ENCODE measurements around the gene NFKB1. TPM values are rescaled to one million over a fixed set of nuclear protein-coding genes. Genes with fewer than 3 reads are reported as not detected.
"Not testable (repeated sequence)": the region's sequence is repeated elsewhere in the genome, so short reads cannot be mapped to it uniquely, and the experiment has no call there.

Gene NFKB1
- polyA plus RNA-seq, 1 donor (not counting 4 experiments of a cell fraction or from before 2014, with no cell fraction given): 21.8 TPM

- TF ChIP-seq EZH2 (IDR thresholded peaks at IDR 0.05; ENCODE audit: low read length): no peak
- TF ChIP-seq CTCF (optimal IDR thresholded peaks at IDR 0.05 in 1 of 3, IDR thresholded peaks at IDR 0.05 in 1 of 3, conservative IDR thresholded peaks at IDR 0.05 in 1 of 3; ENCODE audit: extremely low read depth in 1 of 3, insufficient read depth in 2 of 3, low read length in 3 of 3): no peak
- no peak for FAIRE-seq
- no peak overlapping the region for H3K4me2 ChIP-seq (ENCODE audit: control insufficient read depth, extremely low read depth, insufficient read depth, low read depth, low read length)
Measured at GRCh38 chr4:102478186-102478585, 23.0 kb upstream of the NFKB1 start.

GRCh38 chr4:102479832-102480231, 21.3 kb upstream of the NFKB1 start:
- H3K4me3 ChIP-seq (ENCODE audit: control insufficient read depth in 2 of 3, extremely low read depth in 1 of 3, insufficient read depth in 2 of 3, low read depth in 1 of 3, low read length in 3 of 3); FAIRE-seq; dilution Hi-C loops (cut with MboI; ENCODE audit: extremely low pct_ligation_motif_present, low sequenced_read_pairs): not testable (repeated sequence)

More at GRCh38 chr4:102478186-102478585, 23.0 kb upstream of the NFKB1 start:
- Histone ChIP-seq H4K20me1 (ENCODE audit: control insufficient read depth, extremely low read depth, insufficient read depth, low read length) (no peaks in the 10 kb centered on the region), H3K9me3 (ENCODE audit: control insufficient read depth, low read depth, low read length) (no peaks in the 10 kb centered on the region), H3K9me1 (ENCODE audit: control insufficient read depth, extremely low read depth, insufficient read depth, low read length) (no peaks in the 10 kb centered on the region), H3K27ac (ENCODE audit: control insufficient read depth, insufficient read depth, low read length) (no peak overlapping the region), H2AFZ (ENCODE audit: control insufficient read depth, low read length) (peak overlapping the region; percentile 36), H3K36me3 (ENCODE audit: control insufficient read depth in 2 of 2, extremely low read depth in 1 of 2, insufficient read depth in 2 of 2, low read length in 2 of 2) (no peaks in the 10 kb centered on the region), H3K4me1 (ENCODE audit: control insufficient read depth, extremely low read depth, insufficient read depth, low read length) (no peaks in the 10 kb centered on the region), H3K79me2 (ENCODE audit: control insufficient read depth, insufficient read depth, low read length) (no peaks in the 10 kb centered on the region), H3K4me3 (ENCODE audit: control insufficient read depth in 2 of 3, extremely low read depth in 1 of 3, insufficient read depth in 2 of 3, low read depth in 1 of 3, low read length in 3 of 3) (no peak overlapping the region), H3K27me3 (ENCODE audit: control insufficient read depth, extremely low read depth, insufficient read depth, low read length) (no peaks in the 10 kb centered on the region), H3K9ac (ENCODE audit: control insufficient read depth, extremely low read depth, insufficient read depth, low read length) (no peak overlapping the region)
- dilution Hi-C loops (cut with MboI; ENCODE audit: extremely low pct_ligation_motif_present, low sequenced_read_pairs): no loop called here
- DNase-seq (ENCODE audit: low read depth, low spot score): no peak

GRCh38 chr4:102483120-102483519, 18.0 kb upstream of the NFKB1 start:
- Histone ChIP-seq H3K9ac (ENCODE audit: control insufficient read depth, extremely low read depth, insufficient read depth, low read length) (no peak overlapping the region), H3K9me1 (ENCODE audit: control insufficient read depth, extremely low read depth, insufficient read depth, low read length) (no peaks in the 10 kb centered on the region), H3K27me3 (ENCODE audit: control insufficient read depth, extremely low read depth, insufficient read depth, low read length) (no peaks in the 10 kb centered on the region), H3K27ac (ENCODE audit: control insufficient read depth, insufficient read depth, low read length) (no peak overlapping the region), H3K4me3 (ENCODE audit: control insufficient read depth in 2 of 3, extremely low read depth in 1 of 3, insufficient read depth in 2 of 3, low read depth in 1 of 3, low read length in 3 of 3) (no peak overlapping the region), H2AFZ (ENCODE audit: control insufficient read depth, low read length) (no peak overlapping the region), H4K20me1 (ENCODE audit: control insufficient read depth, extremely low read depth, insufficient read depth, low read length) (no peaks in the 10 kb centered on the region), H3K9me3 (ENCODE audit: control insufficient read depth, low read depth, low read length) (no peaks in the 10 kb centered on the region), H3K4me1 (ENCODE audit: control insufficient read depth, extremely low read depth, insufficient read depth, low read length) (no peaks in the 10 kb centered on the region), H3K79me2 (ENCODE audit: control insufficient read depth, insufficient read depth, low read length) (no peaks in the 10 kb centered on the region), H3K36me3 (ENCODE audit: control insufficient read depth in 2 of 2, extremely low read depth in 1 of 2, insufficient read depth in 2 of 2, low read length in 2 of 2) (no peaks in the 10 kb centered on the region), H3K4me2 (ENCODE audit: control insufficient read depth, extremely low read depth, insufficient read depth, low read depth, low read length) (no peak overlapping the region)
- no peak for FAIRE-seq
- no peak for TF ChIP-seq CTCF (optimal IDR thresholded peaks at IDR 0.05 in 1 of 3, IDR thresholded peaks at IDR 0.05 in 1 of 3, conservative IDR thresholded peaks at IDR 0.05 in 1 of 3; ENCODE audit: extremely low read depth in 1 of 3, insufficient read depth in 2 of 3, low read length in 3 of 3)
- TF ChIP-seq EZH2 (IDR thresholded peaks at IDR 0.05; ENCODE audit: low read length): no peak
- DNase-seq (ENCODE audit: low read depth, low spot score): no peak
- dilution Hi-C loops (cut with MboI; ENCODE audit: extremely low pct_ligation_motif_present, low sequenced_read_pairs): no loop called here

More at GRCh38 chr4:102479832-102480231, 21.3 kb upstream of the NFKB1 start:
- not testable (repeated sequence) for H3K4me1 ChIP-seq (ENCODE audit: control insufficient read depth, extremely low read depth, insufficient read depth, low read length); H3K9me3 ChIP-seq (ENCODE audit: control insufficient read depth, low read depth, low read length); H3K36me3 ChIP-seq (ENCODE audit: control insufficient read depth in 2 of 2, extremely low read depth in 1 of 2, insufficient read depth in 2 of 2, low read length in 2 of 2); H4K20me1 ChIP-seq (ENCODE audit: control insufficient read depth, extremely low read depth, insufficient read depth, low read length); H3K9me1 ChIP-seq (ENCODE audit: control insufficient read depth, extremely low read depth, insufficient read depth, low read length); H2AFZ ChIP-seq (ENCODE audit: control insufficient read depth, low read length); DNase-seq (ENCODE audit: low read depth, low spot score); H3K79me2 ChIP-seq (ENCODE audit: control insufficient read depth, insufficient read depth, low read length); H3K9ac ChIP-seq (ENCODE audit: control insufficient read depth, extremely low read depth, insufficient read depth, low read length); H3K27ac ChIP-seq (ENCODE audit: control insufficient read depth, insufficient read depth, low read length); H3K27me3 ChIP-seq (ENCODE audit: control insufficient read depth, extremely low read depth, insufficient read depth, low read length); H3K4me2 ChIP-seq (ENCODE audit: control insufficient read depth, extremely low read depth, insufficient read depth, low read depth, low read length)

- H3K9me1 ChIP-seq (ENCODE audit: control insufficient read depth, extremely low read depth, insufficient read depth, low read length); H3K4me3 ChIP-seq (ENCODE audit: control insufficient read depth in 2 of 3, extremely low read depth in 1 of 3, insufficient read depth in 2 of 3, low read depth in 1 of 3, low read length in 3 of 3); H3K4me1 ChIP-seq (ENCODE audit: control insufficient read depth, extremely low read depth, insufficient read depth, low read length); dilution Hi-C loops (cut with MboI; ENCODE audit: extremely low pct_ligation_motif_present, low sequenced_read_pairs); H3K27me3 ChIP-seq (ENCODE audit: control insufficient read depth, extremely low read depth, insufficient read depth, low read length); H3K4me2 ChIP-seq (ENCODE audit: control insufficient read depth, extremely low read depth, insufficient read depth, low read depth, low read length); H2AFZ ChIP-seq (ENCODE audit: control insufficient read depth, low read length); H3K9me3 ChIP-seq (ENCODE audit: control insufficient read depth, low read depth, low read length); FAIRE-seq; H3K9ac ChIP-seq (ENCODE audit: control insufficient read depth, extremely low read depth, insufficient read depth, low read length); H3K27ac ChIP-seq (ENCODE audit: control insufficient read depth, insufficient read depth, low read length); H3K79me2 ChIP-seq (ENCODE audit: control insufficient read depth, insufficient read depth, low read length); DNase-seq (ENCODE audit: low read depth, low spot score); H3K36me3 ChIP-seq (ENCODE audit: control insufficient read depth in 2 of 2, extremely low read depth in 1 of 2, insufficient read depth in 2 of 2, low read length in 2 of 2); H4K20me1 ChIP-seq (ENCODE audit: control insufficient read depth, extremely low read depth, insufficient read depth, low read length): not testable (repeated sequence)
Measured at GRCh38 chr4:102483990-102484692, 17.0 kb upstream of the NFKB1 start.

Data from keratinocyte (primary cell).